ENCODE measurements around the gene SP4.

Gene SP4

GRCh38 chr7:21461282-21461681 lies 33.4 kb downstream of the SP4 start:
- no peaks in the 10 kb centered on the region for H3K9me3 ChIP-seq (ENCODE audit: low read length)
- TF ChIP-seq EZH2 (IDR thresholded peaks at IDR 0.05; ENCODE audit: borderline replicate concordance, low read length) (no peak), CTCF (IDR thresholded peaks at IDR 0.05; ENCODE audit: low read length) (no peak)
- no peaks in the 10 kb centered on the region for H3F3A ChIP-seq (ENCODE audit: insufficient read depth, low read length)
- no peaks in the 10 kb centered on the region for H3K4me1 ChIP-seq (ENCODE audit: insufficient read depth, low read length, severe bottlenecking)
- no peak overlapping the region for H3K27ac ChIP-seq (ENCODE audit: low read depth, low read length, poor library complexity, severe bottlenecking)
- H2AFZ ChIP-seq (ENCODE audit: low read length) = no peak overlapping the region
- H4K20me1 ChIP-seq (ENCODE audit: insufficient read depth, low read length) = no peaks in the 10 kb centered on the region
- H3K79me2 ChIP-seq (ENCODE audit: insufficient read depth, low read length) = no peaks in the 10 kb centered on the region
- H3K4me2 ChIP-seq (ENCODE audit: low read length) = no peak overlapping the region
- H3K9ac ChIP-seq (ENCODE audit: low read length) = no peak overlapping the region
- H3K9me2 ChIP-seq (ENCODE audit: low read depth, low read length) = no peaks in the 10 kb centered on the region
- H3K36me3 ChIP-seq (ENCODE audit: insufficient read depth, low read length) = peaks cover 24% of the 10 kb centered on the region
- H3K27me3 ChIP-seq (ENCODE audit: insufficient read depth, low read length) = no peaks in the 10 kb centered on the region
- H3K4me3 ChIP-seq (ENCODE audit: low read depth, low read length, poor library complexity, severe bottlenecking) = no peak overlapping the region

- no peaks in the 10 kb centered on the region for H3K79me2 ChIP-seq (ENCODE audit: insufficient read depth, low read length)
Observed at GRCh38 chr7:21462081-21462480, 34.2 kb downstream of the SP4 start.

GRCh38 chr7:21463524-21463923 lies 35.6 kb downstream of the SP4 start:
- Histone ChIP-seq H3K4me3 (ENCODE audit: low read depth, low read length, poor library complexity, severe bottlenecking) (no peak overlapping the region), H3K4me2 (ENCODE audit: low read length) (no peak overlapping the region), H3K9ac (ENCODE audit: low read length) (no peak overlapping the region), H3K9me2 (ENCODE audit: low read depth, low read length) (no peaks in the 10 kb centered on the region), H3K27me3 (ENCODE audit: insufficient read depth, low read length) (no peaks in the 10 kb centered on the region), H3F3A (ENCODE audit: insufficient read depth, low read length) (no peaks in the 10 kb centered on the region), H3K4me1 (ENCODE audit: insufficient read depth, low read length, severe bottlenecking) (no peaks in the 10 kb centered on the region), H3K9me3 (ENCODE audit: low read length) (no peaks in the 10 kb centered on the region), H3K36me3 (ENCODE audit: insufficient read depth, low read length) (peaks cover 25% of the 10 kb centered on the region), H2AFZ (ENCODE audit: low read length) (no peak overlapping the region), H3K27ac (ENCODE audit: low read depth, low read length, poor library complexity, severe bottlenecking) (no peak overlapping the region), H4K20me1 (ENCODE audit: insufficient read depth, low read length) (no peaks in the 10 kb centered on the region), H3K79me2 (ENCODE audit: insufficient read depth, low read length) (no peaks in the 10 kb centered on the region)
- TF ChIP-seq EZH2 (IDR thresholded peaks at IDR 0.05; ENCODE audit: borderline replicate concordance, low read length) = no peak
- no peak for TF ChIP-seq CTCF (IDR thresholded peaks at IDR 0.05; ENCODE audit: low read length)

More at GRCh38 chr7:21462081-21462480, 34.2 kb downstream of the SP4 start:
- Histone ChIP-seq H3K36me3 (ENCODE audit: insufficient read depth, low read length) (peaks cover 25% of the 10 kb centered on the region), H3K4me2 (ENCODE audit: low read length) (no peak overlapping the region), H3K27ac (ENCODE audit: low read depth, low read length, poor library complexity, severe bottlenecking) (no peak overlapping the region), H3K9me2 (ENCODE audit: low read depth, low read length) (no peaks in the 10 kb centered on the region), H3F3A (ENCODE audit: insufficient read depth, low read length) (no peaks in the 10 kb centered on the region), H4K20me1 (ENCODE audit: insufficient read depth, low read length) (no peaks in the 10 kb centered on the region), H2AFZ (ENCODE audit: low read length) (no peak overlapping the region), H3K27me3 (ENCODE audit: insufficient read depth, low read length) (no peaks in the 10 kb centered on the region), H3K4me1 (ENCODE audit: insufficient read depth, low read length, severe bottlenecking) (no peaks in the 10 kb centered on the region), H3K4me3 (ENCODE audit: low read depth, low read length, poor library complexity, severe bottlenecking) (no peak overlapping the region), H3K9ac (ENCODE audit: low read length) (no peak overlapping the region), H3K9me3 (ENCODE audit: low read length) (no peaks in the 10 kb centered on the region)
- no peak for TF ChIP-seq EZH2 (IDR thresholded peaks at IDR 0.05; ENCODE audit: borderline replicate concordance, low read length)
- no peak for TF ChIP-seq CTCF (IDR thresholded peaks at IDR 0.05; ENCODE audit: low read length)

Data from OCI-LY1 (cell line).